Mammary epithelial cell (primary cell): ENCODE measurements around the gene HSPA14.

ENCODE experiments used
- CTCF ChIP-seq, 2 donors: IDR thresholded peaks in 1 of 2; conservative IDR thresholded peaks in 1 of 2; 2 replicates each; pipeline ENCODE4 v1.5.1; 2011 to 2012; ENCODE audit warnings: inconsistent platforms in 2 of 2, low read length in 2 of 2, mild to moderate bottlenecking in 2 of 2, control low read depth in 1 of 2, low read depth in 1 of 2; ENCODE audit not compliant: insufficient read depth in 1 of 2; ENCODE audit errors: extremely low read depth in 1 of 2
- EZH2 ChIP-seq: IDR thresholded peaks from 2 replicates; pipeline ENCODE4 v1.6.1; 2012; ENCODE audit warnings: low read length, inconsistent platforms, borderline replicate concordance

DNA sequence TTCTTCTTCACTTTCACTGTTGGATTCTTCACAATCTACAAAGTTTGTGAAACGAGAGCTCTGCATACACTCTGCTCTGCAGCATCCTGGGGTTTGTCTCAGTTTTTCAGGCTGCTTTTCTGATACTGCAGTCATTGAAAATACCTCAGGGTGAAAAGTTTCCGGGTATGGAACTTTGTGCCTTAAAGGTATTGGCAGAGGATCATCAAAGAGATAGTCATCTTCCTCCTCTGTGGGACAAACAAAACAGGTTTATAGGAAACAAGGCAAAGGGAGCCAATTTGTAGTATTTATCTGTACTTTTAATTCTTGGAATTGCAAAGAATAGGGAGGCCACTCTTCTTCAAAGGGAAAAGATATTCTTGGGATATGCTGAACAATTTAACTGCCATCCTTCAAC is 71.0 kb downstream of the HSPA14 start:
- TF ChIP-seq CTCF (conservative IDR thresholded peaks at IDR 0.05 in 1 of 2, IDR thresholded peaks at IDR 0.05 in 1 of 2; ENCODE audit: extremely low read depth in 1 of 2, insufficient read depth in 1 of 2, low read depth in 1 of 2, low read length in 2 of 2) (no peak), EZH2 (no peak)
